ENCODE measurements around the gene MEF2C. TPM values are rescaled to one million over a fixed set of nuclear protein-coding genes. Genes with fewer than 3 reads are reported as not detected.

Gene MEF2C
- total RNA-seq, 1 experiment from 2014 or later = 1.7 TPM

- H3K4me3 Mint-ChIP-seq = no peak overlapping the region
- no peaks in the 10 kb centered on the region for H3K27me3 Mint-ChIP-seq (ENCODE audit: low read depth)
- POLR2A ChIA-PET = no interaction called here
- ATAC-seq (no peak), DNase-seq (ENCODE audit: low spot score) (no peak)
- no peaks in the 10 kb centered on the region for H3K9me3 Mint-ChIP-seq
- no peak overlapping the region for H3K27ac Mint-ChIP-seq
- H3K36me3 Mint-ChIP-seq = no peaks in the 10 kb centered on the region
- CTCF ChIA-PET = no interaction called here
- peaks cover 12% of the 10 kb centered on the region for H3K4me1 Mint-ChIP-seq
- TF ChIP-seq ZNF317 (CRISPR knock-in tag; IDR thresholded peaks at IDR 0.05; ENCODE audit: borderline replicate concordance, low read depth) (no peak), ZNF423 (CRISPR knock-in tag; IDR thresholded peaks at IDR 0.05) (no peak), E2F4 (CRISPR knock-in tag; IDR thresholded peaks at IDR 0.05; ENCODE audit: borderline replicate concordance, low read depth) (no peak), ZNF281 (CRISPR knock-in tag; IDR thresholded peaks at IDR 0.05) (no peak), HMGXB4 (CRISPR knock-in tag; IDR thresholded peaks at IDR 0.05) (no peak), CREB1 (CRISPR knock-in tag; IDR thresholded peaks at IDR 0.05) (no peak), NR3C1 (CRISPR knock-in tag; conservative IDR thresholded peaks at IDR 0.05; ENCODE audit: low read depth) (no peak), ZNF232 (CRISPR knock-in tag; IDR thresholded peaks at IDR 0.05) (no peak), NFE2L1 (CRISPR knock-in tag; IDR thresholded peaks at IDR 0.05) (no peak), ZNF219 (CRISPR knock-in tag; IDR thresholded peaks at IDR 0.05; ENCODE audit: borderline replicate concordance) (no peak), E2F5 (CRISPR knock-in tag; IDR thresholded peaks at IDR 0.05) (no peak)
- TF ChIP-seq, protein P1, sequence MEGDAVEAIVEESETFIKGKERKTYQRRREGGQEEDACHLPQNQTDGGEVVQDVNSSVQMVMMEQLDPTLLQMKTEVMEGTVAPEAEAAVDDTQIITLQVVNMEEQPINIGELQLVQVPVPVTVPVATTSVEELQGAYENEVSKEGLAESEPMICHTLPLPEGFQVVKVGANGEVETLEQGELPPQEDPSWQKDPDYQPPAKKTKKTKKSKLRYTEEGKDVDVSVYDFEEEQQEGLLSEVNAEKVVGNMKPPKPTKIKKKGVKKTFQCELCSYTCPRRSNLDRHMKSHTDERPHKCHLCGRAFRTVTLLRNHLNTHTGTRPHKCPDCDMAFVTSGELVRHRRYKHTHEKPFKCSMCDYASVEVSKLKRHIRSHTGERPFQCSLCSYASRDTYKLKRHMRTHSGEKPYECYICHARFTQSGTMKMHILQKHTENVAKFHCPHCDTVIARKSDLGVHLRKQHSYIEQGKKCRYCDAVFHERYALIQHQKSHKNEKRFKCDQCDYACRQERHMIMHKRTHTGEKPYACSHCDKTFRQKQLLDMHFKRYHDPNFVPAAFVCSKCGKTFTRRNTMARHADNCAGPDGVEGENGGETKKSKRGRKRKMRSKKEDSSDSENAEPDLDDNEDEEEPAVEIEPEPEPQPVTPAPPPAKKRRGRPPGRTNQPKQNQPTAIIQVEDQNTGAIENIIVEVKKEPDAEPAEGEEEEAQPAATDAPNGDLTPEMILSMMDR (IDR thresholded peaks at IDR 0.05) = no peak
- TF ChIP-seq, protein P2, sequence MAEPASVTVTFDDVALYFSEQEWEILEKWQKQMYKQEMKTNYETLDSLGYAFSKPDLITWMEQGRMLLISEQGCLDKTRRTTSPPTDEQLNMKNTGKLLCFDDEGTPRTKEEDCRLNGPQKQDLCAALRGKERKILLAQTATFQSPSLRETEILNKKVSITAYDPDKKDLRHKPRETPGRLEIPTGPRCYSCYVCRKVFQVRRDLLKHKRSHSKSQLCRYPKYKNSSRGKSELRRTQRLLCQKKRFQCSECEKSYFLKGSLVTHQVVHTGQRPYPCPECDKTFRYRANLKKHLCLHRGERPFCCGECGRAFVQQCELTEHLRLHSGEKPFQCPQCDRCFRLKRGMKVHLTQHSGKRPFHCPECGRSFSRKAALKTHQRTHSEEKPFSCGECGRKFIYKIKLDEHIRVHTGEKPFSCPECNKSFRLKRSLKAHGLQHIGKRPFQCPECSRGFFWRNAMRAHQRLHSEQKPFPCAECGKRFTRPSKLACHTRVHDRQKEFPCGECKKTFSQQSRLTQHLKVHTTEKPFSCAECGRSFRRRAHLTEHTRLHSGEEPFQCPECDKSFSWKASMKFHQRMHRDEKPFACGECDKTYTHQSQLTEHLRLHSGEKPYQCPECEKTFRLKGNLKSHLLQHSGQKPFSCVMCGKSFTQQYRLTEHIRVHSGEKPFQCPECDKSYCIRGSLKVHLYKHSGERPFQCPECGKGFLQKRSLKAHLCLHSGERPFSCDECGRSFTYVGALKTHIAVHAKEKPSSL (CRISPR knock-in tag; conservative IDR thresholded peaks at IDR 0.05) = no peak
- TF ChIP-seq, protein P3, sequence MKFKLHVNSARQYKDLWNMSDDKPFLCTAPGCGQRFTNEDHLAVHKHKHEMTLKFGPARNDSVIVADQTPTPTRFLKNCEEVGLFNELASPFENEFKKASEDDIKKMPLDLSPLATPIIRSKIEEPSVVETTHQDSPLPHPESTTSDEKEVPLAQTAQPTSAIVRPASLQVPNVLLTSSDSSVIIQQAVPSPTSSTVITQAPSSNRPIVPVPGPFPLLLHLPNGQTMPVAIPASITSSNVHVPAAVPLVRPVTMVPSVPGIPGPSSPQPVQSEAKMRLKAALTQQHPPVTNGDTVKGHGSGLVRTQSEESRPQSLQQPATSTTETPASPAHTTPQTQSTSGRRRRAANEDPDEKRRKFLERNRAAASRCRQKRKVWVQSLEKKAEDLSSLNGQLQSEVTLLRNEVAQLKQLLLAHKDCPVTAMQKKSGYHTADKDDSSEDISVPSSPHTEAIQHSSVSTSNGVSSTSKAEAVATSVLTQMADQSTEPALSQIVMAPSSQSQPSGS (CRISPR knock-in tag; IDR thresholded peaks at IDR 0.05; ENCODE audit: borderline replicate concordance, low read depth) = no peak
- TF ChIP-seq, protein P4, sequence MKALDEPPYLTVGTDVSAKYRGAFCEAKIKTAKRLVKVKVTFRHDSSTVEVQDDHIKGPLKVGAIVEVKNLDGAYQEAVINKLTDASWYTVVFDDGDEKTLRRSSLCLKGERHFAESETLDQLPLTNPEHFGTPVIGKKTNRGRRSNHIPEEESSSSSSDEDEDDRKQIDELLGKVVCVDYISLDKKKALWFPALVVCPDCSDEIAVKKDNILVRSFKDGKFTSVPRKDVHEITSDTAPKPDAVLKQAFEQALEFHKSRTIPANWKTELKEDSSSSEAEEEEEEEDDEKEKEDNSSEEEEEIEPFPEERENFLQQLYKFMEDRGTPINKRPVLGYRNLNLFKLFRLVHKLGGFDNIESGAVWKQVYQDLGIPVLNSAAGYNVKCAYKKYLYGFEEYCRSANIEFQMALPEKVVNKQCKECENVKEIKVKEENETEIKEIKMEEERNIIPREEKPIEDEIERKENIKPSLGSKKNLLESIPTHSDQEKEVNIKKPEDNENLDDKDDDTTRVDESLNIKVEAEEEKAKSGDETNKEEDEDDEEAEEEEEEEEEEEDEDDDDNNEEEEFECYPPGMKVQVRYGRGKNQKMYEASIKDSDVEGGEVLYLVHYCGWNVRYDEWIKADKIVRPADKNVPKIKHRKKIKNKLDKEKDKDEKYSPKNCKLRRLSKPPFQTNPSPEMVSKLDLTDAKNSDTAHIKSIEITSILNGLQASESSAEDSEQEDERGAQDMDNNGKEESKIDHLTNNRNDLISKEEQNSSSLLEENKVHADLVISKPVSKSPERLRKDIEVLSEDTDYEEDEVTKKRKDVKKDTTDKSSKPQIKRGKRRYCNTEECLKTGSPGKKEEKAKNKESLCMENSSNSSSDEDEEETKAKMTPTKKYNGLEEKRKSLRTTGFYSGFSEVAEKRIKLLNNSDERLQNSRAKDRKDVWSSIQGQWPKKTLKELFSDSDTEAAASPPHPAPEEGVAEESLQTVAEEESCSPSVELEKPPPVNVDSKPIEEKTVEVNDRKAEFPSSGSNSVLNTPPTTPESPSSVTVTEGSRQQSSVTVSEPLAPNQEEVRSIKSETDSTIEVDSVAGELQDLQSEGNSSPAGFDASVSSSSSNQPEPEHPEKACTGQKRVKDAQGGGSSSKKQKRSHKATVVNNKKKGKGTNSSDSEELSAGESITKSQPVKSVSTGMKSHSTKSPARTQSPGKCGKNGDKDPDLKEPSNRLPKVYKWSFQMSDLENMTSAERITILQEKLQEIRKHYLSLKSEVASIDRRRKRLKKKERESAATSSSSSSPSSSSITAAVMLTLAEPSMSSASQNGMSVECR (CRISPR knock-in tag; IDR thresholded peaks at IDR 0.05; ENCODE audit: borderline replicate concordance) = no peak
Measured at GRCh38 chr5:88803309-88803708, 79.7 kb downstream of the MEF2C start.
